ACHN (cell line): Measurements from ENCODE around the gene SYNE1.

ENCODE experiments used
- DNase-seq: peaks from one replicate; pipeline ENCODE4 v3.0.0-alpha.2; 2015
- in situ Hi-C: cut with HindIII; loops from 2 replicates; pipeline ENCODE4 v1.10.0; 2017; ENCODE audit warnings: low sequenced_read_pairs, low pct_ligation_motif_present, low pct_unique_long_range_greater_than_20kb

SYNE1 gene

DNA sequence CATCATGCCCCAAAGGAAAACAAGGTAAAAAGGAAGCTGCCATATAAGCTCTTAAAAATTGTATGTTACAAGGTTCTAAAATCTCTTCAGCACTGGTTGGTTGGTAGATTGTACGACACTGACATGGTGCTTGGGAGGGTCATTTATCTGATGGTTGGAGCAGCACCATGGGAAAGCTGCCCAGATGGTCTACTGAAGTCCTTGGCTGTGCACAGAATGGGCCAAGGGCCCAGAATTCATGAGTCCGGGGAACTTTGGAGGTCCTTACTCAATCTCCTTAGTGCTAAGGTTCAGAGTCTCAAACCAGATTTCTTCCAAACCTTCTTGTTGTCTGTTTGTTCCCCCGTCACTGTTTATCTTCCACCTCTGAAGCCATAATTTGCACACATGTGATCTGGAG is 515.3 kb downstream of the SYNE1 start:
- DNase-seq = no peak
- in situ Hi-C loops = no loop called here

GRCh38 chr6:152119831-152120230 is 517.3 kb downstream of the SYNE1 start:
- no peak for DNase-seq
- in situ Hi-C loops = no loop called here

- in situ Hi-C loops = no loop called here
- no peak for DNase-seq
Measured at GRCh38 chr6:152118678-152119077, 518.5 kb downstream of the SYNE1 start.

- DNase-seq = no peak
- in situ Hi-C loops = no loop called here
Measured at GRCh38 chr6:152118224-152118623, 518.9 kb downstream of the SYNE1 start.

DNA sequence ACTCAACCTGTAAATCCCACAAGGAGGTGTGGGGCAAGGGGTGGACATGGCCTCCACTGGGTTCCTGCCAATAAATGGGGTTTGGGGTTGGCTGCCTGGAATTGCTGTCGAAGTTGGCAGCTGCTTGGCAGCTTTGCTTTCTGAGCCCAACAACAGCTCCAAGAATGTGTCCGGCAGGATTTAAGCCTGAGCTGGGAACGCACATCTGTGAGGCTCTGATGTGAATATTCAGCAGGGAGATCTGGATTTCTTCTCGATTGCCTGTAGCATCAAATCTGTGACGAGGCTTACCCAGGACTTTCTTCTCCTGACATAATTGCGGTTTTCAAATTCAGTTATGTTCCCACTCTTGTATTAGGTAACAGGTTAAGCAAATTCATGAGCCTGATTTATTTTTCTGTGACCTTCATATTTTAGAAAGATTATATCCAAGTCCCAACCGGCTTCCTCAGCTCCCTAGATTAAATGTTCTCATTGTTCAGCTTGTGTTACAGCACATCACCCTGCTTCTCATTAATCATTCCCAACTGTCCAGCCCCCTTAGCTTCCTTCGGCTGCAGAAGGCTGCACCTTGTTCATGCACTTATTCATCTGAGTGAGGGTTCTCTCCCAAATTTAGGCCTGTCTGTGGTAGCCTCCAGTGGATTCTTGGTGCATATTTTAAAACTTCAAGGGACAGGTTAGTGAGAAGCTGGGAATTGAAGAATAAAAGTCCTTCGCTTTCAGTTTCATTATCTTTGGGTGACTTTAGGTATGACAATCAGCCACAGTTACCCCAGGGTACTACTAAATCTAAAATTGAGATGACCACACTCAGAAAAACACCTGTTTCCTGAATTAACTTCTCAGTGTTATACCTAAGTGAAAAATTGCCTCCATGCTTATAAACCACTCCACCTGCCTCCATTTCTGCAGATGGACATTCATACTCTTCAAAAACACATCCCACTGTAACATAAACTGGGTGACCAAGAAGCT is 519.7 kb downstream of the SYNE1 start:
- in situ Hi-C loops = no loop called here
- no peak for DNase-seq

GRCh38 chr6:152112491-152113261 is 524.5 kb downstream of the SYNE1 start:
- in situ Hi-C loops = no loop called here
- DNase-seq = no peak

DNA sequence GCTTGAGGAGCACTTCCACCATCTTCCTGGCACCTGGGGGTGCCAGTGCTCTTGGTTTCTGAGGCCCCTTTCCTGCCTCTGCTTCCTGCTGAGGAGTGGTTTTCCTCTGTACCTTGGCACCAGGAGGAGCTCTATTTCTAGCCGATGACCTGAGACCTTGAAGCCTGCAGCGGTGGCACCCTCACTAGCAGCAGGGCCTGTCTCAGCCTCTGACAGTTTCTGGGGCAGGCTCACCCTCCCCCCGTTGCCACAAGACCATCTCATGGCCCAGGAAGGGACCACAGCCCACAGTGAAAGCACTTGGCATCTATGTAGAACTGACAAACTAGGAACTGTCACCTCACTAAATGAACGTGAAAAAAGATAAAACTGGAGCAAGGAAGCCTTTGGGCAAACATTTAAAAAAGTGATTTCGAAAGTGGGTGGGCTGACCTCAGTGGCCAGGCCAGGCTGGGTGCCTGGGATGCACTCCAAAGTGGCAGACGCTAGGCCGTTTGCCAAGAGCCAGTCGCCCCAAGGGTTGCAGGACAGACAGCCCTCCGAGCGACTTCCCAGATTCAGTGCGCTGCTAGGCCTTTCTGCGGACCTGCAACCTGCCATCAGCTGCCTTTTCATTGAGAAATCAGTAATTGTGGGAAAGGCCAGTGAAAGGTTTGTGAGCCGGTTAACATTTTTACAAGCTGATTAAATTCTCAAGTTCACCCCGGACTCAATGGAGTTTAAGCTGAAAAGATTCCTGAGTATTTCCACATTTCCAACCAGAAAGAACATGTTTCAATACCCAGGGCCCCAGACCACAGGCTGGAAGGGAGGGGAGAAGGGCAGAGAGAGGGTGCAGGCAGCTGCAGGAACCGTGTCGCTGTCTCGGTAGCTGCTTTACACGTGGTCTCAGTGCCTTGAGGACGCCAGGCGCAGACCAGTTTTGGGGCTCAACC is 526.0 kb downstream of the SYNE1 start:
- no peak for DNase-seq
- in situ Hi-C loops = no loop called here

DNA sequence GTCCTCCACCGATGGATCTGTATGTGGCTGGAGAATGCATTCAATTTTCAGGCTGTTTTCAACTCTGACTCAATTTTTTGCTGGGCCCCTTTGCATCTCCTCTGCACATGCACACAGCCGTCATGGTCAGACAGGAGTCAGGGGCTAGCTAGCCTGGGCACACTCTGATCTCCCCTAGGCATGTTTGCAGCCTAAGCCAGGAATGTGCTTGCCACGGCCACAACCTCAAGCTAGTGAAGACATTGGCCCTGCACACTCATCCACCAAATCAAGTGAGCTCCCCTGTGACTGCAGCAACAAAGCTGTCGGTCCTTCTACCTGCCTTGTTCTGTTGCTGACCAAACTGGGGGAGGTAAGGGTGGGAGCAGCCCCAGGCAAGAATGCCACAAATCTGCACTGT is 529.2 kb downstream of the SYNE1 start:
- no peak for DNase-seq
- in situ Hi-C loops = no loop called here

DNA sequence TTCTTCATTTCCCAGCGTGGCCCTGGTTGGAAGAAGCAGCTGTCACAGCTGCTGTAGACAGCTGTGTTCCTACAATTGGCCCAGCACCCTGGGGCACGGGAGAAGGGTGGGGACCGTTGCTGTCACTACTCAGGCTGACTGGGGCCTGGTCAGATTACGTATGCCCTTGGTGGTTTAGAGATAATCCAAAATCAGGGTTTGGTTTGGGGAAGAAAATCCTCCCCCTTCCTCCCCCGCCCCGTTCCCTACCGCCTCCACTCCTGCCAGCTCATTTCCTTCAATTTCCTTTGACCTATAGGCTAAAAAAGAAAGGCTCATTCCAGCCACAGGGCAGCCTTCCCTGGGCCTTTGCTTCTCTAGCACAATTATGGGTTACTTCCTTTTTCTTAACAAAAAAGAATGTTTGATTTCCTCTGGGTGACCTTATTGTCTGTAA is 537.0 kb downstream of the SYNE1 start:
- in situ Hi-C loops = no loop called here
- DNase-seq = no peak

DNA sequence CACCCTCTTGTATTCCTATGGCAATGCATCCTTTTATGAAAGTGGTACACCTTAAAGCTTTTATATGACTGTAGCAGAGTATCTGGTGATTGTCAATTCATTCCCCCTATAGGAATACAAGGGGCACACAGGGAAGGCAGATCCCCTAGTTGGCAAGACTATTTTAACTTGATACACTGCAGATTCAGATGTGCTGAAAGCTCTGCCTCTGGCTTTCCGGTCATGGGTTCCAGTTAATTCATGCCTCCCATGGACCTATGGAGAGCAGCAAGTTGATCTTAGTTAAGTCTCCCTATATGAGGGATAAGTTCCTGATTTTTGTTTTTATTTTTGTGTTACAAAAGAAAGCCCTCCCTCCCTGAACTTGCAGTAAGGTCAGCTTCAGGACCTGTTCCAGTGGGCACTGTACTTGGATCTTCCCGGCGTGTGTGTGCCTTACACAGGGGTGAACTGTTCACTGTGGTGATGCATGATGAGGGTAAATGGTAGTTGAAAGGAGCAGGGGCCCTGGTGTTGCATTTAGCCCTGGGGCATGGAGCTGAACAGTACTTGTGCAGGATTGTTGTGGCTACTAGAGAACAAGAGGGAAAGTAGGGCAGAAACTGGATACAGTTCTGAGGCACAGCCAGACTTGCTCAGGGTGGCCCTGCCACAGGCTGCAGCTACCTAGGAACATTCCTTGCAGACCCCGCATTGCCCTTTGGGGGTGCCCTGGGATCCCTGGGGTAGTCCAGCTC is 537.5 kb downstream of the SYNE1 start:
- no peak for DNase-seq
- in situ Hi-C loops = no loop called here

DNA sequence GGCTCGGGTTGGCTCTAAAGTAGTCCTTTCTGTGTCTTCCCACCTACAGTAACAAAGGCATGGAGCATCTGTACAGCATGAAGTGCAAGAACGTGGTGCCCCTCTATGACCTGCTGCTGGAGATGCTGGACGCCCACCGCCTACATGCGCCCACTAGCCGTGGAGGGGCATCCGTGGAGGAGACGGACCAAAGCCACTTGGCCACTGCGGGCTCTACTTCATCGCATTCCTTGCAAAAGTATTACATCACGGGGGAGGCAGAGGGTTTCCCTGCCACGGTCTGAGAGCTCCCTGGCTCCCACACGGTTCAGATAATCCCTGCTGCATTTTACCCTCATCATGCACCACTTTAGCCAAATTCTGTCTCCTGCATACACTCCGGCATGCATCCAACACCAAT is 538.5 kb downstream of the SYNE1 start:
- in situ Hi-C loops = no loop called here
- no peak for DNase-seq

- no peak for DNase-seq
- in situ Hi-C loops = no loop called here
Measured at GRCh38 chr6:152096863-152097496, 540.2 kb downstream of the SYNE1 start.

DNA sequence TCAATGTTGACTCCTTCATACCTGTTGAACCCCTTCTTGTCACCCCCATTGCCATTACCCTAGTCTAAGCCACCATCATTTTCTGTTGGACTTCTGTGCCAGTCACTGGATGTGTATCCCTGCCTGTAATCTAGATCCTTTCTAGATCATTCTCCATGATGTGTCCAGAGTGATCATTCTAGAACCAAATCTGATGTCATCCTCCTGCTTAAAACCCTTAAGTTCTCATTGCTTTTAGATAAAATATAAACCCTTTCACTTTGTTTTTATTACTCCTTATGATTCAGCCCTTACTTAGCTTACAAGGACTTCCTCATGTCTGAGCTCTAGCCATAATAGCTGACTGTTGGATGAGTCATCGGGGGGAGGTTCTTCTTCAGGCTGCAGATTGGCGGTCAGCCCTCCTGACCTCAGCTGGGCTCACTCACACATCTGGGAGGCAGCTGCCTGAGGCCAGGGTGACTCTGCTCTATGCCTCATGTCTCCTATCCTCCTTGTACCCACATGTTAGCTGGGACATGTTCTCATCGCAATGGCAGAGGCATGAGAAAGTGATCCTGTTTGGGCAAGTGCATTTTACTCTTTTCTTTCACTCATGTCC is 542.1 kb downstream of the SYNE1 start:
- DNase-seq = peak; percentile 84
- in situ Hi-C loops = no loop called here

- no peak for DNase-seq
- in situ Hi-C loops = no loop called here
Measured at GRCh38 chr6:152094276-152094675, 542.9 kb downstream of the SYNE1 start.

- in situ Hi-C loops = no loop called here
- DNase-seq = no peak
Measured at GRCh38 chr6:152093711-152094110, 543.5 kb downstream of the SYNE1 start.

- in situ Hi-C loops = no loop called here
- no peak for DNase-seq
Measured at GRCh38 chr6:152091851-152092341, 545.3 kb downstream of the SYNE1 start.

- in situ Hi-C loops = no loop called here
- no peak for DNase-seq
Measured at GRCh38 chr6:152091201-152091600, 546.0 kb downstream of the SYNE1 start.
